Hepatic stellate cell (primary cell): ENCODE measurements around the gene SH2B2.
"Not testable (repeated sequence)": the region's sequence is repeated elsewhere in the genome, so short reads cannot be mapped to it uniquely, and the experiment has no call there.

Experiments
- DNase-seq: peaks from one replicate; pipeline ENCODE4 v3.0.0; 2011; ENCODE audit warnings: low spot score

Gene SH2B2

GRCh38 chr7:102306916-102307677 is 20.4 kb downstream of the SH2B2 start:
- DNase-seq = peak; percentile 70

- no peak for DNase-seq
Measured at GRCh38 chr7:102310414-102310815, 23.7 kb downstream of the SH2B2 start.

- DNase-seq = no peak
Measured at GRCh38 chr7:102312317-102312716, 25.6 kb downstream of the SH2B2 start.

GRCh38 chr7:102313997-102314780 is 27.5 kb downstream of the SH2B2 start:
- DNase-seq = no peak

- DNase-seq = no peak
Measured at GRCh38 chr7:102317231-102318059, 30.8 kb downstream of the SH2B2 start.

GRCh38 chr7:102318482-102318971 is 31.9 kb downstream of the SH2B2 start:
- DNase-seq = no peak

GRCh38 chr7:102319671-102320070 is 33.0 kb downstream of the SH2B2 start:
- no peak for DNase-seq

- DNase-seq = no peak
Measured at GRCh38 chr7:102320181-102320580, 33.5 kb downstream of the SH2B2 start.

GRCh38 chr7:102320601-102321350 is 34.1 kb downstream of the SH2B2 start:
- no peak for DNase-seq

GRCh38 chr7:102321351-102322201 is 34.9 kb downstream of the SH2B2 start:
- no peak for DNase-seq

GRCh38 chr7:102322202-102322715 is 35.6 kb downstream of the SH2B2 start:
- DNase-seq = no peak

- no peak for DNase-seq
Measured at GRCh38 chr7:102323914-102324195, 37.2 kb downstream of the SH2B2 start.

- not testable (repeated sequence) for DNase-seq
Measured at GRCh38 chr7:102325106-102325505, 38.4 kb downstream of the SH2B2 start.

- no peak for DNase-seq
Measured at GRCh38 chr7:102326157-102326889, 39.7 kb downstream of the SH2B2 start.

- not testable (repeated sequence) for DNase-seq
Measured at GRCh38 chr7:102327183-102327582, 40.5 kb downstream of the SH2B2 start.

GRCh38 chr7:102328863-102329262 is 42.2 kb downstream of the SH2B2 start:
- DNase-seq = not testable (repeated sequence)

- DNase-seq = not testable (repeated sequence)
Measured at GRCh38 chr7:102329366-102329765, 42.7 kb downstream of the SH2B2 start.

GRCh38 chr7:102330666-102331460 is 44.2 kb downstream of the SH2B2 start:
- not testable (repeated sequence) for DNase-seq

GRCh38 chr7:102335574-102335973 is 48.9 kb downstream of the SH2B2 start:
- not testable (repeated sequence) for DNase-seq
